HepG2 (cell line): Measurements from ENCODE around the gene TRPT1. TPM values are rescaled to one million over a fixed set of nuclear protein-coding genes. Genes with fewer than 3 reads are reported as not detected.

Experiments
- BRD4 ChIP-seq: sonication (generic); formaldehyde crosslinking; IDR thresholded peaks from 2 replicates; pipeline ENCODE4 v1.4.0; 2020; ENCODE audit warnings: missing genetic modification reagents
- BRF2 ChIP-seq: sonication (generic); formaldehyde crosslinking; IDR thresholded peaks from 2 replicates; pipeline ENCODE4 v1.8.1; 2022; ENCODE audit warnings: mild to moderate bottlenecking, missing genetic modification reagents
- CEBPG ChIP-seq: IDR thresholded peaks from 2 replicates; pipeline ENCODE4 v1.6.1; 2016
- DBP ChIP-seq: sonication (generic); formaldehyde crosslinking; IDR thresholded peaks from 2 replicates; pipeline ENCODE4 v1.4.0; 2020; ENCODE audit warnings: missing genetic modification reagents; ENCODE audit errors: not compliant biosample characterization
- DDIT3 ChIP-seq: sonication (generic); formaldehyde crosslinking; IDR thresholded peaks from 2 replicates; pipeline ENCODE4 v1.4.0; 2020; ENCODE audit warnings: mild to moderate bottlenecking, missing genetic modification reagents
- HOXA3 ChIP-seq: sonication (generic); formaldehyde crosslinking; IDR thresholded peaks from 2 replicates; pipeline ENCODE4 v1.5.0; 2020; ENCODE audit warnings: missing genetic modification reagents
- KDM1A ChIP-seq: IDR thresholded peaks from 2 replicates; pipeline ENCODE4 v1.6.1; 2016; ENCODE audit warnings: missing compliant biosample characterization
- LCORL ChIP-seq, 2 experiments: fragments of 450-650 bp in 1 of 2; sonication (generic) in 1 of 2; formaldehyde crosslinking in 1 of 2; IDR thresholded peaks; 2 replicates each; pipeline versions ENCODE4 v1.5.0 to v1.6.1; 2017 to 2020; ENCODE audit warnings: antibody characterized with exemption in 1 of 2, missing genetic modification reagents in 1 of 2
- MAZ ChIP-seq, 2 experiments: sonication (generic) in 1 of 2; formaldehyde crosslinking in 1 of 2; IDR thresholded peaks; 2 replicates each; pipeline versions ENCODE4 v1.5.0 to v1.6.1; 2012 to 2020; ENCODE audit warnings: low read depth in 2 of 2, mild to moderate bottlenecking in 2 of 2, borderline replicate concordance in 1 of 2, improper control_type of control experiment in 1 of 2, low read length in 1 of 2, missing genetic modification reagents in 1 of 2, moderate library complexity in 1 of 2
- NR2F6 ChIP-seq, 2 experiments: IDR thresholded peaks; 2 replicates each; pipeline ENCODE4 v1.6.1; 2016; ENCODE audit warnings: antibody characterized with exemption in 1 of 2, mild to moderate bottlenecking in 1 of 2
- PBX2 ChIP-seq: IDR thresholded peaks from 2 replicates; pipeline ENCODE4 v1.6.1; 2016; ENCODE audit warnings: control low read depth
- PCBP1 ChIP-seq: fragments of 200-400 bp; formaldehyde crosslinking; IDR thresholded peaks from 2 replicates; pipeline ENCODE4 v1.6.1; 2017; ENCODE audit warnings: mild to moderate bottlenecking, low read depth, low read length, borderline replicate concordance
- PHF8 ChIP-seq: sonication (generic); formaldehyde crosslinking; IDR thresholded peaks from 2 replicates; pipeline ENCODE4 v1.5.0; 2020; ENCODE audit warnings: missing genetic modification reagents
- RBAK ChIP-seq: sonication (generic); formaldehyde crosslinking; IDR thresholded peaks from 2 replicates; pipeline ENCODE4 v1.5.1; 2020; ENCODE audit warnings: mild to moderate bottlenecking, missing genetic modification reagents
- RCOR2 ChIP-seq: IDR thresholded peaks from 2 replicates; pipeline ENCODE4 v1.6.1; 2016; ENCODE audit warnings: missing biosample characterization, missing genetic modification reagents
- TBP ChIP-seq: sonication (generic); formaldehyde crosslinking; IDR thresholded peaks from 2 replicates; pipeline ENCODE4 v1.5.0; 2020; ENCODE audit warnings: missing genetic modification reagents
- ZFP36 ChIP-seq: fragments of 150-350 bp; IDR thresholded peaks from 2 replicates; pipeline ENCODE4 v1.6.1; 2018; ENCODE audit warnings: borderline replicate concordance, low read length, low read depth; ENCODE audit not compliant: partially characterized antibody
- ZFP82 ChIP-seq: sonication (generic); formaldehyde crosslinking; IDR thresholded peaks from 2 replicates; pipeline ENCODE4 v1.5.1; 2020; ENCODE audit warnings: mild to moderate bottlenecking, missing genetic modification reagents, borderline replicate concordance
- ZFP90 ChIP-seq: sonication (generic); formaldehyde crosslinking; IDR thresholded peaks from 2 replicates; pipeline ENCODE4 v1.8.0; 2022; ENCODE audit warnings: missing genetic modification reagents, mild to moderate bottlenecking, inconsistent platforms, borderline replicate concordance
- ZNF12 ChIP-seq: sonication (generic); formaldehyde crosslinking; IDR thresholded peaks from 2 replicates; pipeline ENCODE4 v1.5.0; 2020; ENCODE audit warnings: missing genetic modification reagents
- ZNF263 ChIP-seq: sonication (generic); formaldehyde crosslinking; IDR thresholded peaks from 2 replicates; pipeline ENCODE4 v1.4.0; 2020; ENCODE audit warnings: missing genetic modification reagents
- ZNF343 ChIP-seq: sonication (generic); formaldehyde crosslinking; IDR thresholded peaks from 2 replicates; pipeline ENCODE4 v1.4.0; 2020; ENCODE audit warnings: mild to moderate bottlenecking, missing genetic modification reagents
- ZNF546 ChIP-seq: sonication (generic); formaldehyde crosslinking; conservative IDR thresholded peaks from 2 replicates; pipeline ENCODE4 v1.8.1; 2023; ENCODE audit warnings: mild to moderate bottlenecking, missing genetic modification reagents
- polyA plus RNA-seq, 8 experiments: library from polyadenylated mRNA; depleted of rRNA in 3 of 8; stranded (reverse) in 7 of 8; unstranded in 1 of 8; fragments of >200 nt; fragmentation: Illumina TruSeq in 4 of 8; extraction: Trizol in 4 of 8; gene quantifications; 2 replicates each; pipeline versions ENCODE4 v1.2.1 to v1.2.3, GENCODE V29; 2011 to 2016; ENCODE audit warnings: low read depth in 4 of 8, missing spikeins in 1 of 8, mixed read lengths in 1 of 8; ENCODE audit not compliant: insufficient read depth in 1 of 8
- total RNA-seq, 5 experiments: library from RNA; depleted of rRNA; stranded (reverse); fragments of >200 nt; fragmentation: Illumina TruSeq; extraction: Trizol; gene quantifications; 2 replicates each; pipeline ENCODE4 v1.2.3, GENCODE V29; 2016; ENCODE audit warnings: low read depth in 1 of 5
- TF ChIP-seq, protein P1 (sequence below): sonication (generic); formaldehyde crosslinking; conservative IDR thresholded peaks from 2 replicates; pipeline ENCODE4 v1.8.0; 2022; ENCODE audit warnings: missing genetic modification reagents

The TRPT1 gene
- total and polyA plus RNA-seq, 2 of the 13 experiments (the other 11 are each of a cell fraction or from before 2014, with no cell fraction given), result 24.8 to 40.7 TPM

DNA sequence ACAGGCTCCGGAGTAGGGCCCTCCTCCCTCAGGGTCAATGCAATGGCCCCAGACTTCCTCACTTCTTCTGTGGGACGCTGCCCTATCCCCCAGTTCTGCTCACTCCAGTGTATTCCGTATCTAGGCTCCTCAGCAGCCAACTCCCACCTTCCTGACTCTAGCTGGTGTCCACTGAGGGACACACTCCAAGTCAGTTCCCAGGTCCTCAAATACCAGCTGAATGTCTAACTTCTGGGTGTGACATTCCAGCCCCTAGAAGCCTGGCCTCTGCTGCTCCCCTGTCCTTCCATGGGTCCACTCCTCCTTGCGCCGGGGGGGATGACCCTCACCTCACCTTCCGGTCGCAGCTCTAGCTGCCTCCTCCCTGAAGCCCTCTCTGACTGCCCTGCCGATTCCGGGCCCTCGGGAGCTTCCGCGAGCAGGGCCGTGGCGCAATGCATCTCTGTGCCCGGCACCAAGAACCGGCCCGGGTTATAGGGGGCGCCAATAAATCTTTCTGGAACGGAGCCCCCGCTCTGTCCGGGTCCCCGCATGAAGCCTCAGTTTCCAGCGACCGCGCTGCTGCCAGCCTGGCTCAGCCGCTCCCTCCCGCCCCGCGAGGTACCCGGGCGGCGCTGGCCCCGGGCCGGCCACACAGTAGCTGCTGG is 43.0 kb upstream of the TRPT1 start (continued):
- TF ChIP-seq TBP (no peak), DBP (CRISPR knock-in tag) (peak; percentile 27), RCOR2 (CRISPR knock-in tag) (0 out of 2 replicates have a peak, but pooled peaks have one; percentile 31), LCORL (IDR thresholded peaks at IDR 0.05) (no peak), LCORL (CRISPR knock-in tag; IDR thresholded peaks at IDR 0.05) (no peak), NR2F6 (IDR thresholded peaks at IDR 0.05) (peak; percentile 30; the same call in 1 of the 2 replicates), NR2F6 (CRISPR knock-in tag; IDR thresholded peaks at IDR 0.05) (peak; percentile 23; the same call in 1 of the 2 replicates), PBX2 (CRISPR knock-in tag) (no peak), BRD4 (peak; percentile 49; the same call in 1 of the 2 replicates), MAZ (IDR thresholded peaks at IDR 0.05; ENCODE audit: borderline replicate concordance, low read depth, low read length) (peak; percentile 51; the same call in 1 of the 2 replicates), MAZ (CRISPR knock-in tag; IDR thresholded peaks at IDR 0.05; ENCODE audit: low read depth) (no peak; the same call in 1 of the 2 replicates), KDM1A (CRISPR knock-in tag) (peak; percentile 50; the same call in 1 of the 2 replicates), ZNF546 (CRISPR knock-in tag) (peak; percentile 75; the same call in 1 of the 2 replicates), ZFP36 (peak; percentile 98), ZNF12 (CRISPR knock-in tag) (no peak), DDIT3 (CRISPR knock-in tag) (no peak), PHF8 (0 out of 2 replicates have a peak, but pooled peaks have one; percentile 47), ZNF343 (CRISPR knock-in tag) (0 out of 2 replicates have a peak, but pooled peaks have one; percentile 2), RBAK (no peak), ZFP90 (0 out of 2 replicates have a peak, but pooled peaks have one; percentile 23), ZFP82 (CRISPR knock-in tag) (peak; percentile 74; the same call in 1 of the 2 replicates), HOXA3 (0 out of 2 replicates have a peak, but pooled peaks have one; percentile 21), BRF2 (CRISPR knock-in tag) (0 out of 2 replicates have a peak, but pooled peaks have one; percentile 11), ZNF263 (peak; percentile 36; the same call in 1 of the 2 replicates), CEBPG (CRISPR knock-in tag) (peak; percentile 45), PCBP1 (peak; percentile 56; the same call in 1 of the 2 replicates)
- TF ChIP-seq, protein P1, sequence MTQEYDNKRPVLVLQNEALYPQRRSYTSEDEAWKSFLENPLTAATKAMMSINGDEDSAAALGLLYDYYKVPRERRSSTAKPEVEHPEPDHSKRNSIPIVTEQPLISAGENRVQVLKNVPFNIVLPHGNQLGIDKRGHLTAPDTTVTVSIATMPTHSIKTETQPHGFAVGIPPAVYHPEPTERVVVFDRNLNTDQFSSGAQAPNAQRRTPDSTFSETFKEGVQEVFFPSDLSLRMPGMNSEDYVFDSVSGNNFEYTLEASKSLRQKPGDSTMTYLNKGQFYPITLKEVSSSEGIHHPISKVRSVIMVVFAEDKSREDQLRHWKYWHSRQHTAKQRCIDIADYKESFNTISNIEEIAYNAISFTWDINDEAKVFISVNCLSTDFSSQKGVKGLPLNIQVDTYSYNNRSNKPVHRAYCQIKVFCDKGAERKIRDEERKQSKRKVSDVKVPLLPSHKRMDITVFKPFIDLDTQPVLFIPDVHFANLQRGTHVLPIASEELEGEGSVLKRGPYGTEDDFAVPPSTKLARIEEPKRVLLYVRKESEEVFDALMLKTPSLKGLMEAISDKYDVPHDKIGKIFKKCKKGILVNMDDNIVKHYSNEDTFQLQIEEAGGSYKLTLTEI (CRISPR knock-in tag), result no peak
